ENCODE measurements around the gene ATF7.

ATF7 gene

GRCh38 chr12:53472056-53472582 lies 154.1 kb downstream of the ATF7 start:
- Histone ChIP-seq H3K9ac (ENCODE audit: low read depth, low read length, poor library complexity) (no peak overlapping the region), H3K4ac (ENCODE audit: low read length) (no peak overlapping the region), H3K79me1 (ENCODE audit: low read depth, low read length) (peaks cover 7% of the 10 kb centered on the region), H3K27me3 (ENCODE audit: control insufficient read depth in 3 of 3, insufficient read depth in 3 of 3, low read depth in 1 of 3, low read length in 3 of 3) (no peaks in the 10 kb centered on the region), H2BK12ac (ENCODE audit: low read length) (no peak overlapping the region), H2BK15ac (ENCODE audit: low read length) (no peak overlapping the region), H3K4me3 (ENCODE audit: low read length in 2 of 2) (no peak overlapping the region), H3K9me3 (replicated peaks in 1 of 2; ENCODE audit: control insufficient read depth in 2 of 2, insufficient read depth in 1 of 2, low read depth in 1 of 2, low read length in 2 of 2) (no peaks in the 10 kb centered on the region), H3K23ac (ENCODE audit: low read depth, low read length, poor library complexity) (no peak overlapping the region), H4K91ac (ENCODE audit: low read depth, low read length, poor library complexity) (no peak overlapping the region), H3K4me2 (ENCODE audit: insufficient read depth, low read length, poor library complexity, severe bottlenecking) (no peak overlapping the region), H4K8ac (ENCODE audit: low read depth, low read length) (no peak overlapping the region), H2BK5ac (ENCODE audit: low read length) (no peak overlapping the region), H3K4me1 (ENCODE audit: control insufficient read depth in 2 of 2, insufficient read depth in 1 of 2, low read depth in 1 of 2, low read length in 2 of 2) (peaks cover 0 to 7% of the 10 kb centered on the region in 2 donors), H2BK120ac (ENCODE audit: low read depth, low read length) (no peak overlapping the region), H2AFZ (ENCODE audit: low read length) (no peak overlapping the region), H2AK5ac (ENCODE audit: low read depth, low read length) (no peak overlapping the region), H3K18ac (ENCODE audit: low read length) (no peak overlapping the region), H3K27ac (replicated peaks; ENCODE audit: low read length) (no peak overlapping the region), H3K14ac (ENCODE audit: low read length) (no peak overlapping the region), H3K36me3 (replicated peaks in 1 of 2; ENCODE audit: control insufficient read depth in 2 of 2, insufficient read depth in 2 of 2, low read length in 2 of 2) (peaks cover 59 to 100% of the 10 kb centered on the region in 2 donors)
- no peak for DNase-seq (ENCODE audit: low spot score)
- no CpG with 5 or more reads among the region's 1 CpG for WGBS, 2 donors (ENCODE audit: extremely low coverage in 2 of 2, insufficient read length in 2 of 2, insufficient replicate concordance in 1 of 2)

GRCh38 chr12:53468282-53468681 lies 157.9 kb downstream of the ATF7 start:
- no peak overlapping the region for H3K27ac ChIP-seq (replicated peaks; ENCODE audit: low read length)
- H3K4me1 ChIP-seq (ENCODE audit: control insufficient read depth in 2 of 2, insufficient read depth in 1 of 2, low read depth in 1 of 2, low read length in 2 of 2) = peaks cover 0 to 10% of the 10 kb centered on the region in 2 donors
- no peak overlapping the region for H3K18ac ChIP-seq (ENCODE audit: low read length)
- no peak overlapping the region for H4K91ac ChIP-seq (ENCODE audit: low read depth, low read length, poor library complexity)
- WGBS, 2 donors (ENCODE audit: extremely low coverage in 2 of 2, insufficient read length in 2 of 2, insufficient replicate concordance in 1 of 2) = no CpG with 5 or more reads among the region's 1 CpG
- peaks cover 6% of the 10 kb centered on the region for H3K79me1 ChIP-seq (ENCODE audit: low read depth, low read length)
- H2BK12ac ChIP-seq (ENCODE audit: low read length) = no peak overlapping the region
- peaks cover 64 to 100% of the 10 kb centered on the region in 2 donors for H3K36me3 ChIP-seq (replicated peaks in 1 of 2; ENCODE audit: control insufficient read depth in 2 of 2, insufficient read depth in 2 of 2, low read length in 2 of 2)
- no peak overlapping the region for H3K9ac ChIP-seq (ENCODE audit: low read depth, low read length, poor library complexity)
- no peak overlapping the region for H4K8ac ChIP-seq (ENCODE audit: low read depth, low read length)
- H3K27me3 ChIP-seq (ENCODE audit: control insufficient read depth in 3 of 3, insufficient read depth in 3 of 3, low read depth in 1 of 3, low read length in 3 of 3) = no peaks in the 10 kb centered on the region
- no peak overlapping the region for H3K4me3 ChIP-seq (ENCODE audit: low read length in 2 of 2)
- H2AFZ ChIP-seq (ENCODE audit: low read length) = no peak overlapping the region
- no peak overlapping the region for H2BK120ac ChIP-seq (ENCODE audit: low read depth, low read length)
- H2BK5ac ChIP-seq (ENCODE audit: low read length) = no peak overlapping the region
- no peak overlapping the region for H2BK15ac ChIP-seq (ENCODE audit: low read length)
- no peak overlapping the region for H2AK5ac ChIP-seq (ENCODE audit: low read depth, low read length)
- H3K4me2 ChIP-seq (ENCODE audit: insufficient read depth, low read length, poor library complexity, severe bottlenecking) = no peak overlapping the region
- no peak overlapping the region for H3K23ac ChIP-seq (ENCODE audit: low read depth, low read length, poor library complexity)
- H3K9me3 ChIP-seq (replicated peaks in 1 of 2; ENCODE audit: control insufficient read depth in 2 of 2, insufficient read depth in 1 of 2, low read depth in 1 of 2, low read length in 2 of 2) = no peaks in the 10 kb centered on the region
- DNase-seq (ENCODE audit: low spot score) = no peak
- no peak overlapping the region for H3K4ac ChIP-seq (ENCODE audit: low read length)
- no peak overlapping the region for H3K14ac ChIP-seq (ENCODE audit: low read length)

GRCh38 chr12:53467880-53468279 lies 158.3 kb downstream of the ATF7 start:
- Histone ChIP-seq H3K36me3 (replicated peaks in 1 of 2; ENCODE audit: control insufficient read depth in 2 of 2, insufficient read depth in 2 of 2, low read length in 2 of 2) (peaks cover 68 to 100% of the 10 kb centered on the region in 2 donors), H2BK5ac (ENCODE audit: low read length) (no peak overlapping the region), H3K14ac (ENCODE audit: low read length) (no peak overlapping the region)

GRCh38 chr12:53467082-53467481 lies 159.1 kb downstream of the ATF7 start:
- Histone ChIP-seq H3K4ac (ENCODE audit: low read length) (no peak overlapping the region), H2BK5ac (ENCODE audit: low read length) (no peak overlapping the region), H4K8ac (ENCODE audit: low read depth, low read length) (no peak overlapping the region), H3K23ac (ENCODE audit: low read depth, low read length, poor library complexity) (no peak overlapping the region), H3K36me3 (replicated peaks in 1 of 2; ENCODE audit: control insufficient read depth in 2 of 2, insufficient read depth in 2 of 2, low read length in 2 of 2) (peaks cover 72 to 100% of the 10 kb centered on the region in 2 donors), H3K18ac (ENCODE audit: low read length) (no peak overlapping the region), H2BK15ac (ENCODE audit: low read length) (no peak overlapping the region), H3K4me3 (ENCODE audit: low read length in 2 of 2) (no peak overlapping the region), H3K14ac (ENCODE audit: low read length) (no peak overlapping the region), H2AK5ac (ENCODE audit: low read depth, low read length) (no peak overlapping the region), H3K4me2 (ENCODE audit: insufficient read depth, low read length, poor library complexity, severe bottlenecking) (no peak overlapping the region), H3K79me1 (ENCODE audit: low read depth, low read length) (peaks cover 6% of the 10 kb centered on the region), H3K9ac (ENCODE audit: low read depth, low read length, poor library complexity) (no peak overlapping the region), H2AFZ (ENCODE audit: low read length) (no peak overlapping the region), H3K4me1 (ENCODE audit: control insufficient read depth in 2 of 2, insufficient read depth in 1 of 2, low read depth in 1 of 2, low read length in 2 of 2) (peaks cover 0 to 16% of the 10 kb centered on the region in 2 donors), H3K9me3 (replicated peaks in 1 of 2; ENCODE audit: control insufficient read depth in 2 of 2, insufficient read depth in 1 of 2, low read depth in 1 of 2, low read length in 2 of 2) (no peaks in the 10 kb centered on the region), H2BK12ac (ENCODE audit: low read length) (no peak overlapping the region), H2BK120ac (ENCODE audit: low read depth, low read length) (no peak overlapping the region), H3K27ac (replicated peaks; ENCODE audit: low read length) (no peak overlapping the region), H4K91ac (ENCODE audit: low read depth, low read length, poor library complexity) (no peak overlapping the region), H3K27me3 (ENCODE audit: control insufficient read depth in 3 of 3, insufficient read depth in 3 of 3, low read depth in 1 of 3, low read length in 3 of 3) (no peaks in the 10 kb centered on the region)
- no CpG with 5 or more reads among the region's 5 CpGs for WGBS, 2 donors (ENCODE audit: extremely low coverage in 2 of 2, insufficient read length in 2 of 2, insufficient replicate concordance in 1 of 2)
- no peak for DNase-seq (ENCODE audit: low spot score)

More at GRCh38 chr12:53467880-53468279, 158.3 kb downstream of the ATF7 start:
- no peak overlapping the region for H3K4me2 ChIP-seq (ENCODE audit: insufficient read depth, low read length, poor library complexity, severe bottlenecking)
- no peak overlapping the region for H3K23ac ChIP-seq (ENCODE audit: low read depth, low read length, poor library complexity)
- DNase-seq (ENCODE audit: low spot score) = no peak
- no peak overlapping the region for H2BK120ac ChIP-seq (ENCODE audit: low read depth, low read length)
- no peak overlapping the region for H3K18ac ChIP-seq (ENCODE audit: low read length)
- no peak overlapping the region for H3K4ac ChIP-seq (ENCODE audit: low read length)
- no peaks in the 10 kb centered on the region for H3K9me3 ChIP-seq (replicated peaks in 1 of 2; ENCODE audit: control insufficient read depth in 2 of 2, insufficient read depth in 1 of 2, low read depth in 1 of 2, low read length in 2 of 2)
- no peak overlapping the region for H2AK5ac ChIP-seq (ENCODE audit: low read depth, low read length)
- peaks cover 6% of the 10 kb centered on the region for H3K79me1 ChIP-seq (ENCODE audit: low read depth, low read length)
- H2BK15ac ChIP-seq (ENCODE audit: low read length) = no peak overlapping the region
- no peak overlapping the region for H2BK12ac ChIP-seq (ENCODE audit: low read length)
- H3K4me1 ChIP-seq (ENCODE audit: control insufficient read depth in 2 of 2, insufficient read depth in 1 of 2, low read depth in 1 of 2, low read length in 2 of 2) = peaks cover 0 to 13% of the 10 kb centered on the region in 2 donors
- no peak overlapping the region for H4K8ac ChIP-seq (ENCODE audit: low read depth, low read length)
- H3K4me3 ChIP-seq (ENCODE audit: low read length in 2 of 2) = no peak overlapping the region
- H3K27me3 ChIP-seq (ENCODE audit: control insufficient read depth in 3 of 3, insufficient read depth in 3 of 3, low read depth in 1 of 3, low read length in 3 of 3) = no peaks in the 10 kb centered on the region
- no CpG with 5 or more reads among the region's 2 CpGs for WGBS, 2 donors (ENCODE audit: extremely low coverage in 2 of 2, insufficient read length in 2 of 2, insufficient replicate concordance in 1 of 2)
- H2AFZ ChIP-seq (ENCODE audit: low read length) = no peak overlapping the region
- no peak overlapping the region for H4K91ac ChIP-seq (ENCODE audit: low read depth, low read length, poor library complexity)
- H3K9ac ChIP-seq (ENCODE audit: low read depth, low read length, poor library complexity) = no peak overlapping the region
- H3K27ac ChIP-seq (replicated peaks; ENCODE audit: low read length) = no peak overlapping the region
